Coronary artery (tissue), 2 donors: Measurements from ENCODE around the gene AUTS2.

Source experiments
- DNase-seq: peaks from one replicate; pipeline ENCODE4 v3.0.0-alpha.2; 2017; ENCODE audit warnings: low spot score
- H3K27ac ChIP-seq, 2 donors: fragments of 200-600 bp; sonication (generic); one replicate each; pipeline ENCODE4 v1.5.1; 2016 to 2019
- H3K4me3 ChIP-seq: fragments of 200-600 bp; sonication (generic); 2 replicates; pipeline ENCODE4 v1.5.1; 2016; ENCODE audit warnings: mild to moderate bottlenecking, moderate library complexity
- TF ChIP-seq, protein P1 (sequence below): fragments of 200-600 bp; sonication (generic); IDR thresholded peaks from one replicate; pipeline ENCODE4 v1.5.1; 2019; ENCODE audit warnings: antibody characterized with exemption

The AUTS2 gene

DNA sequence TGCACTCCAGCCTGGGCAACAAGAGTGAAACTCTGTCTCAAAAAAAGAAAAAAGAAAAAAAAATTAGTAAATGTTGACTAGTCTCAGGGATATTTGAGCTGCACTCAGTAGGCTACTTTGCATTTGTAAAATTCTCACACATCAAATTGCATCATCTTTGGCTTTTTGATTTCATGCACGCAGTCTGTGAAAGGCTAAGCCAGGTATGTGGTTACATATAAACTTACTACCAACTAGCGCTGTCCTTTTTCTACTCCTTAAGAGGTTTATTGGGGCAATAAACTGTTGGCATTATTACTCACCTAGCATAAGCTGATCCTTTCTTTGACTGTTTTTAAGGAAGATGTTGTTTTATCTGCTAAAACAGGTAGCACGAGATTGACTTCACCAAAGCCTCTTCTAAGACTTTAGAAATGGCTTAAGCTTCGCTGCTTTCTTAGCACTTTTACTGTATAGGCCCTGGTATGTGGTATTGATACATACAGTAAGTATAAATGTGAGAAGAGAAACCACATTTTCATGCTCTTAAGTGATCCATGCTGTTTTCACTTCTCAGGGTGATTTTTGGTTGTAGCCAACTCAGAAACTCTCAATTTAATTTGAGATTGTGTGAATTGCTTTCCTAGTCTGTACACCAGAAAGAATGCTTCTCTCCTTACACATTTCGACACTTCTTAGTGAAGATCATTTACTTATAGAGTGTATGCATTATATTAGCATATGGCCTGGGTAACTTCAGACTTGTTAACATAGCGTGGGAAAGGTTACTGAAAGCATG, 323.9 kb downstream of the AUTS2 start:
- TF ChIP-seq, protein P1, sequence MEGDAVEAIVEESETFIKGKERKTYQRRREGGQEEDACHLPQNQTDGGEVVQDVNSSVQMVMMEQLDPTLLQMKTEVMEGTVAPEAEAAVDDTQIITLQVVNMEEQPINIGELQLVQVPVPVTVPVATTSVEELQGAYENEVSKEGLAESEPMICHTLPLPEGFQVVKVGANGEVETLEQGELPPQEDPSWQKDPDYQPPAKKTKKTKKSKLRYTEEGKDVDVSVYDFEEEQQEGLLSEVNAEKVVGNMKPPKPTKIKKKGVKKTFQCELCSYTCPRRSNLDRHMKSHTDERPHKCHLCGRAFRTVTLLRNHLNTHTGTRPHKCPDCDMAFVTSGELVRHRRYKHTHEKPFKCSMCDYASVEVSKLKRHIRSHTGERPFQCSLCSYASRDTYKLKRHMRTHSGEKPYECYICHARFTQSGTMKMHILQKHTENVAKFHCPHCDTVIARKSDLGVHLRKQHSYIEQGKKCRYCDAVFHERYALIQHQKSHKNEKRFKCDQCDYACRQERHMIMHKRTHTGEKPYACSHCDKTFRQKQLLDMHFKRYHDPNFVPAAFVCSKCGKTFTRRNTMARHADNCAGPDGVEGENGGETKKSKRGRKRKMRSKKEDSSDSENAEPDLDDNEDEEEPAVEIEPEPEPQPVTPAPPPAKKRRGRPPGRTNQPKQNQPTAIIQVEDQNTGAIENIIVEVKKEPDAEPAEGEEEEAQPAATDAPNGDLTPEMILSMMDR, result no peak
- Histone ChIP-seq H3K27ac (no peak overlapping the region), H3K4me3 (no peak overlapping the region)
- DNase-seq, result no peak

DNA sequence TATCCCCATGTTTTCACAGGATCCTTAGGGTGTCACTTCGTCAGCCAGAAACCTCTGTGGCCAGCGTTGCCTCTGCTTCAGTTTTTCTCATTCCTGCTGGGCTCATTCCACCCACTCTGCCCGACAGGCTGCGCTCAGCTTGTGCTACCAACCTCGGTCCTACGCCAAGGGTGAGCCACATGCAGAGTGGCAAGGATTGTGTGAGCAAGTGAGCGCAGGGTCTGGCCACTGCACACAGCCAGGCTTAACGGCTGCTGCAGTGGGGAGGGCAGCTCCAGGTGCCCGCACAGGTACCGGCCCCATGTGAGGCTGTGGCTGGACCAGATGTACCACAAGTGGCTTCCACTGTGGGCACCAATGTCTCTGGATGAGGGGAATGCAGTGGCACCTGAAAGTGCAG, 329.2 kb downstream of the AUTS2 start:
- TF ChIP-seq, protein P1, result no peak
- no peak overlapping the region for H3K4me3 ChIP-seq
- no peak overlapping the region for H3K27ac ChIP-seq
- DNase-seq, result no peak

DNA sequence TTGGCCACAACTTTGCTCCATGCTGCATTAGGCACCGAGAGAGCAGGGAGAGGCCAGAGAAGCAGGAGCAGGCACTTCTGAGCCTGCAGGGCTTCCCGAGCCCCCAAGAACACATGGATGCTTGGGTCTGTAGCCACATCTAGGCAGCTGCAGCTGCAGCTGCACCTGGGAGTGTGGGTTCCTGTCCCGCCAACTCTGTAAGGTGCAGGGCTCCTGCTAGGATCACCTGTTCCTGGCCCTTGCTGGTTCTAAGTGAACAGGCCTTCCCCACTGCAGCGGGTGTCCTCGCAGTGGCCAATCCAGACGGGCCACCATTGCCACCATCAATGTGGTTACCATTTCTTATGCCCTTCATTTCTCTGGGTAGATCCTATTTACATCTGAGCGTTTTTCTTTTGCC, 330.3 kb downstream of the AUTS2 start:
- H3K4me3 ChIP-seq, result no peak overlapping the region
- TF ChIP-seq, protein P1, result no peak
- DNase-seq, result no peak
- no peak overlapping the region for H3K27ac ChIP-seq

DNA sequence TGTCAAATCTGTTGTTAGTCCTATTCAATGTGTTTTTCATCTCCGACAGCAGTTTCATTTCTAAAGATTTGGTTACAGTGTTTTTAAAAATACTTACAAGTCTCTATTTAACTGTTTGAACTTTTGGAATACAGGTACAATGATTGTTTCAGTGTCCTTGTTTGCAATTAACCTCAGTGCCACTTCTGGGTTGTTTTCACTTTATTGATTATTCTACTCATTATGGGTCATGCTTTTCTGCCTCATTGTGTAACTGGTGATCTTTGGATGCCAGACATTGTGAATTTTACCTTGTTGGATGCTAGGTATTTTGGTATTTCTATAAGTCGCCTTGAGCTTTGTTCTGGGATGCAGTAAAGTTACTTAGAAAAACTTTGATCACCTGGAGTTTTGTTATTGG, 331.3 kb downstream of the AUTS2 start:
- TF ChIP-seq, protein P1, result no peak
- H3K4me3 ChIP-seq, result no peak overlapping the region
- H3K27ac ChIP-seq, result no peak overlapping the region
- no peak for DNase-seq

DNA sequence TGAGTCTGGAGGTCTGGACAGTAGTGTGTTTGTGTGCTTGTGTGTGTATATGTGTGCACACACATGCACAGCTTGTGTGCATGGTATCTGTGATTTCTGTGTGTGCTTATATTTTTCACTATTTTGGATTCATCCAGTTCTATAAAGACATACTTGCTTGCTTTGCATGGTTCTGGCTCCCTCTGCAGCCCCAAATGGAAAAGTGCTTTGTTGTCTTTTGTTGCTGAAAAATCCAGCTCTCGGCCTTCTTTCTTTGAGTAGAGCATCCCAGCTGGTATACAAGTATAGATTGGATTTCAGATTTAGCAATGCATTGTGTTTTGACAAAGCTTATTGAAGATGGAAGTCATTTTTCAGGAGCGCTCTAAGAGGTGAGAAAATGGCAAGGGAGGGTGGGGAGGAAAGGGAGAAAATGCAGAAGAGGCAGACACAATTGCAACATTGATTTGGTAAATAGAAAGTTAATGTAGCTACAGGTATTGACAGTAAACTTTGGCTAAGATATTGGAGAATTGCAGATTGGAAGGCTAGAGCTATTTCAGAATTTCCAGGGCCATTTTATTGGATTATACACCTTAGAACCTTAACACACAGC, 333.9 kb downstream of the AUTS2 start:
- H3K27ac ChIP-seq, result no peak overlapping the region
- no peak for DNase-seq
- TF ChIP-seq, protein P1, result peak; percentile 24

DNA sequence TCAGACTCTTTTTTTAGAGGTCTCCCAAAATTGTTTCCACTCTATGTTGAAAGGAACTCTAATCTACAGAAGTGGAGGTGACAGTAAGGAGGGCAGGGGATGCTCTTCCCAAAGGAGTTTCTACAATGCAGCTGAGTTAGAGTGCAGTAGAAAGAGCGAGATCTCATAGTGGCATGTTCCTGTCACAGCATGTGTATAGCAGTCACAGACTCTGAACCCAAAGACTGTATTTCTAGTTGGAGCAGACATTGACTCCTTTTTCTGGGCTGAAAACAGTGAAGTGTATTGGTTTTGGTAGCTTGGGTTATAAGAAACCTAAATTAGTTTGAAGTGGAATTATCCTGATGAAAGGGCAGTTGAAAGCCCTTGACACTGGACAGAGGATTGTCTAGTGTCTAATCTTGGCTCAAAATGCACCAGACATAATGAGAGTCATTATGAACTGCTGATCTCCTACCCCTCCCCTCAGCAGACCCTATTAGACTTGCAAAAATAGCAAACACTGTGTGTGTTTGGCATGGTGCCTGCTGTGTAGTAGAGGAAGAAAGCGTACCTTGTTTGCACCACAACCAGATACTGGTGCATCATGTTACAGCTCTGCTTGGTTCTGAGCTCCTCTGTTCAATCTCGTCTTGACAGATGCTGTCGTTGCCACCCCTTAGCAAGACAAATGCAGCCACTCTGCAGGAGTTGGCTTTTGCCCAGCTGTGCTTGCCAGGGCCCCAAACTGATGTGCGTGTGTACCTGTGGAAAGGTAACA, 336.0 kb downstream of the AUTS2 start:
- Histone ChIP-seq H3K4me3 (no peak overlapping the region), H3K27ac (no peak overlapping the region)
- TF ChIP-seq, protein P1, result no peak
- no peak for DNase-seq

More for the DNA sequence above, 333.9 kb downstream of the AUTS2 start:
- no peak overlapping the region for H3K4me3 ChIP-seq
